Activated CD8-positive, alpha-beta memory T cell treated with anti-CD3 and anti-CD28 coated beads, Interleukin-2, amount 50 U/mL, for 24 hours (primary cell): ENCODE data around the gene CD79B.
"Not testable (repeated sequence)": the region's sequence is repeated elsewhere in the genome, so short reads cannot be mapped to it uniquely, and the experiment has no call there.

ENCODE experiments used
- DNase-seq: peaks from one replicate; pipeline ENCODE4 v3.0.0-alpha.2; 2020; ENCODE audit errors: extremely low read depth

The CD79B gene

DNA sequence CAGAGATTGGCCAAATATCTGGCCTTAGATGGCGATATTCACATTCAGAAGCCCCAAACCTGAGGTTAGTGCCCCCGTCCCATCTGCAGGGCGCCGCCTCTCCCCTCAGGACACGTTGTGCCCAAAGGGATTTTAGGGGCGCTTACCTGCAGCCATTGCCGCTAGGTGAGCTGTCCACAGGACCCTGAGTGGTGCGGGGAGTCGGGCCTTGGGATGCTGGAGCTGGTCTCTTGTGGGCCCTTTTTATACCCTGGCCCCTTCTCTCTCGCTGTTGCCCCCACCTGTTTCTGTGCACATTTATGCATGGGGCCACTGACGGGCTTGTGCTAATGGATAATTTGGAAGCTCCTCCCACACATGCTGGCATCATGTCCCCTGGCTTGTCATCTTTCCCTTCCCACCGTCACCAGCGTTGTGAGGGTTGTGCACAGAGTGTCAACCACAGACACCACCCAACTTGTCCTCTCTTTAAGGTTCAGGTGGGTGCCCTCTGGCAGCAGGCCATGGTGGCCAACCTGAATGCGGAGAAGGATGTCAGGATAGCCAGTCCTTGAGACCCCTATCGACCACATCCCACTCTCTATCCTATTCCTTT lies 21.0 kb downstream of the CD79B start, which contains the start of gene CSHL1:
TSS of gene CSHL1 (minus strand) at position 218 of the 595 bp plus-strand sequence. CDS start at position 156, 62 bp downstream.
- no peak for DNase-seq

DNA sequence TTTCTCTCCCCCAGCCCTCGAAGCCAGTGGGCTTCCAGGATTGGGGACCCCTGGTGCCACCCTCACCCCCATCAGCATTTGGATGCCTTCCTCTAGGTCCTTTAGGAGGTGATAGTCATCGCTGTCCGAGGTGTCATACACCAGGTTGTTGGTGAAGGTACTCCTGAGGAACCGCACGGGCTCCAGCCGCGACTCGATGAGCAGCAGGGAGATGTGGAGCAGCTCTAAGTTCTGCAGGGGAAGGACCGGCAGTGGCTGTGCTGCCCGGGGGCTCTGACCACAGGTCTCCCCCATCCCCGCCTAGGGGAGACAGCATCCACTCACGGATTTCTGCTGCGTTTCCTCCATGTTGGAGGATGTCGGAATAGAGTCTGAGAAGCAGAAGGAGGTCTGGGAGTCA lies 22.0 kb downstream of the CD79B start:
- no peak for DNase-seq

- DNase-seq = not testable (repeated sequence)
Observed at GRCh38 chr17:63909586-63909985, 22.5 kb downstream of the CD79B start.

DNA sequence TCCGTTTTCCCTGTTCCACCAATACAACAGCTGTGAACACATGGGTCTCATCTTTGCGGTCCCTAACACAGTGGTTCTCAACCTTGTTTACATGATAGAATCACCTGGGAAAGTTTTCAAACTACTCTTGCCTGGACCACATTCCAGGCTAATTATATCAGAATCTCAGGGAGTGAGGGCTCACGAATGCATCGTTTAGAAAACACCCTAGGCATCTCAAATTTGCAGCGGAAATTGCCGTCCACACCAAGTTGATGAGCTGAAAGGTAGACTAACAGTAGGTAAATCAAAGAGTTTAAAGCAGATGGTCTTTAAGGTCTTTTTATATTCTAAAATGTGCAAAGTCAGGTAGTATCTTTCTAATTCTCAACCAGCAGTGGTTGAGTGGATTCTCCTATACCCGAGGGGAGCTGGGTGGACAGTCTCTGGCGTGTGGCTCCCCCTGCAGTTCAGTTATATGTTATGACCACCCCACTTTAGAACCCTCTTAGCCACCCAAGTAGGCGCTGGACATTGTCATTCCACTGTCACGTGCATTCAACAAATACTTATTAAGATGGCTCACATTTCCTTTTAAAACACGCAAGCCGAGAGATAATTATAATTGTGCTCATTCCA lies 24.9 kb downstream of the CD79B start:
- DNase-seq = not testable (repeated sequence)

- DNase-seq = not testable (repeated sequence)
Observed at GRCh38 chr17:63904796-63905195, 27.3 kb downstream of the CD79B start.

- not testable (repeated sequence) for DNase-seq
Observed at GRCh38 chr17:63903787-63904201, 28.3 kb downstream of the CD79B start.

DNA sequence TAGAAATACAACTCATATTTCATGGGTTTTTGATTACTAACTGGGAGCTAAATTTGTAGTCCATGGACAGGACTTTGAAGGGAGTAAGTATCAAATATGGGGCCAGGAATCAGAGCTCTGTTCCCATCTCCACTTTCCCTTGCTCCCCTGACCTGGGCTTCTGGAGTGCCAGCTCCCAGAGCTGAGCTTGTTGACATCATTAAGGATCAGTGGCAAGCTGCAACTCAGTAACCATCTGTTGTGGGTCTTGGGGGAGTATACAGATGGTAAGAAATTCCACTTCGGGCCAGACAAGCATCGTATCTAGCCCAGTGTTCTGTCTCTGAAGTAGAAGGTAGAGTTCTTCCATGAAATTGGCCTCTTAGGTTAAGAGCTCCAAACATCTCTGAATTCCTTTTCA lies 30.2 kb downstream of the CD79B start:
- not testable (repeated sequence) for DNase-seq

GRCh38 chr17:63898899-63899798 lies 33.0 kb downstream of the CD79B start:
- DNase-seq = not testable (repeated sequence)

- DNase-seq = not testable (repeated sequence)
Observed at GRCh38 chr17:63896524-63897354, 35.4 kb downstream of the CD79B start, which contains the start of gene CSH1. CSH1 (minus strand) TSS chr17:63896574; CDS start chr17:63896511, 63 bp downstream.

DNA sequence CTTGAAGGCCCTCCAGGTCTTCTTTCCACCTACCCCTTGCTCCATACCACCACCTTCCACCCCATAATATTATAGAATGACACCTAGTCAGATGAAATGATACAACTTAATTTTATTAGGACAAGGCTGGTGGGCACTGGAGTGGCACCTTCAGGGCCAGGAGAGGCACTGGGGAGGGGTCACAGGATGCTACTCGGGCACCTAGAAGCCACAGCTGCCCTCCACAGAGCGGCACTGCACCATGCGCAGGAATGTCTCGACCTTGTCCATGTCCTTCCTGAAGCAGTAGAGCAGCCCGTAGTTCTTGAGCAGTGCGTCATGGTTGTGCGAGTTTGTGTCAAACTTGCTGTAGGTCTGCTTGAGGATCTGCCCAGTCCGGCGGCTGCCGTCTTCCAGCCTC lies 37.3 kb downstream of the CD79B start:
- DNase-seq = not testable (repeated sequence)

DNA sequence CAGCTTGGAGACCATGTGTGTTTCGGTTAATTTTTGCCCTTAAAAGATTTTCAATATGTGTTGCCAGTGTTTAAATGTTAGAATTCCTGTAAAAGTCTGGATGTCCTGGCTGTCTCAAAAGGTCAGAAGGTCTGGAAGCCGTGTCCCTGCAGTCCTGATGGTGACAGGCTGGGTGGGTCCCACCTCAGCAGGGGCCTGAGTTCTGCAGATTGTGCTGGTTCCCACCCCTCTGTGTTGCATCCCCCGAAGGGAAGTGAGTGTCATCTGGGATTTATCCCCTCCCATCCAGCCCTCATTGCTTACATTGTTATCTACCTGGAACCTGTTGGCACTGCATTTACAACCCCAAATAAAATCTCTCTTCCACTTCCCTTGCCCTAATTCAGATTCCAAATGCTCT lies 38.1 kb downstream of the CD79B start:
- DNase-seq = not testable (repeated sequence)

GRCh38 chr17:63892316-63893037 lies 39.7 kb downstream of the CD79B start:
- DNase-seq = not testable (repeated sequence)

DNA sequence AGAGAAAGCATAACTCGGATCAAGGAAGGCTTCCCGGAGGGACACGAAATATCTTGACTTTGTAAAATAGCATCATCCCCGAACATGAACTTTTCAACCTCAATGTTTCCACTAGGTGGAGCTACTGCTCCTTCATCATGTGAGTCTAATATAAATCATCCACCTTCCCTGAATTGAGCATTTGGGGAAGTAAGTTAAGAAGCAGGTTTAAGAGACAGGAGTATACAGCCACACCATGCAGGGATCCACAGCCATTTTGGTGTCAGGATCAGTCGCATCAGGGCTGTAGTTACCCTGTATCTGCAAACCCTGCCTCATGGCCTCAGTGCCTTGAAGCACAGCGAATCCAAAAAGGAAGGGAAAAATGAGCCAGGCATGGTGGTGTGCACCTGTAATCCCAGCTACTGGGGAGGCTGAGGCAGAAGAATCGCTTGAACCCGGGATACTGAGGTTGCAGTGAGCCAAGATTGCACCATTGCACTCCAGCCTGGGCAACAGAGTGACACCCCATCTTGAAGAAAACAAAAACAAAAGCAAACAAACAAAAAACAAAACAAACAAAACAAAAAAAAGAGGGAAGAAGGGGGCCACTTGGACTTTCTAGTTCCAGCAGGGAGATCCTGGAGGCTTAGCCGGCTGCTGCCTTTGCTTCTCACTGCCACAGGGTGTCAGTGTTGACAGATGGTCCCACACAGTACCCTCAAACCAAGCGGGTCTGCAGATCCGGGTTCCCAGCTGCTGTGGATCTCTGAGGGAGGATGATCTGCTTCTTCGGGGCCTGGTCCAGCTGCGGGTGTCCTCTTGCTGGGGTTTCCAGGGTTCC lies 42.9 kb downstream of the CD79B start:
- not testable (repeated sequence) for DNase-seq

GRCh38 chr17:63885119-63885518 lies 47.0 kb downstream of the CD79B start:
- not testable (repeated sequence) for DNase-seq

DNA sequence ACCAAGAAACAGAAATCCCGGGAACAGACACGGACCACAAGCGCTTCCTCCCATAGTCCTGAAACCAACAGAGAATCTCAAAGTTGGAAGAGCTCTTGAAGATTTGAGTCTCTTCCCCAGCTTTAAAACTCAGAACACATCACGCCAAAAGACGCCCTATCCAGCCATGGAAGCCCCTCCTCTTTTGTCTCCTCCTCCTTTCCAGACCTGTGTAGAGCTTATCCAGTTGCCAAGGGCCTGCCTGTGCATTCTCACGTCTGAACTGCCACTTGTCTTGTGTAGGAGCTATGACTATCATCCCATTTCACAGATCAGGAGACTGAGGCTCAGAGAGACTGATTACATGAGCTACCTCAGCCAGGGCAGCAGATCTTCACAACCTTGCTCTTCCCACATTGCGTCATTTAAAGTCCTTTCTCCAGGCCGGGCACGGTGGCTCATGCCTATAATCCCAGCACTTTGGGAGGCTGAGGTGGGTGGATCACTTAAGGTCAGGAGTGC lies 49.5 kb downstream of the CD79B start:
- DNase-seq = not testable (repeated sequence)

DNA sequence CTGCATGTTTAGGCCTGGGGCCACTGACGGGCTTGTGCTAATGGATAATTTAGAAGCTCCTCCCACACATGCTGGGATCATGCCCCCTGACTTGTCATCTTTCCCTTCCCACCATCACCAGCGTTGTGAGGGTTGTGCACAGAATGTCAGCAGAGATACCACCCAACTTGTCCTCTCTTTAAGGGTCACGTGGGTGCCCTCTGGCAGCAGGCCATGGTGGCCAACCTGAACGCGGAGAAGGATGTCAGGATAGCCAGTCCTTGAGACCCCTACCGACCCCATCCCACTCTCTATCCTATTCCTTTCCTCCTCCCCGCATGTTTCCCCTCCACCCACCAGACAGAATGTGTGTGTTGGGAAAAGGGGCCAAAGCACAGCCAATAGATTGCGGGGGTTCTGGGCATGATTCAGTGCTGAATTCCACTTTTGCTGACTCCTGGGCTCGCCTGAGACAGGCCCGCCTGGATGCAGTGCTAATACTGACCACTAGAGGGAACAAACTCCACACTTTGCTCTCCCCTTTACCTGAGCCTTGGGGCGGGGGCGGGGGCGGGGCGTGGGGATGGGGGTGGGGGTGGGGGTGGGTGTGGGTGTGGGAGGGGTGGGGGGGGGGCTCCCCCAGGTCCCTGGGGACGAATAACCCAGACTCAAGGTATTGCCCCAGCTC lies 50.1 kb downstream of the CD79B start, which contains the start of gene GH2:
TSS of gene GH2 (minus strand) at position 10 of the 667 bp plus-strand sequence. CDS start 143 bp downstream, outside the sequence.
- DNase-seq = peak; percentile 26

DNA sequence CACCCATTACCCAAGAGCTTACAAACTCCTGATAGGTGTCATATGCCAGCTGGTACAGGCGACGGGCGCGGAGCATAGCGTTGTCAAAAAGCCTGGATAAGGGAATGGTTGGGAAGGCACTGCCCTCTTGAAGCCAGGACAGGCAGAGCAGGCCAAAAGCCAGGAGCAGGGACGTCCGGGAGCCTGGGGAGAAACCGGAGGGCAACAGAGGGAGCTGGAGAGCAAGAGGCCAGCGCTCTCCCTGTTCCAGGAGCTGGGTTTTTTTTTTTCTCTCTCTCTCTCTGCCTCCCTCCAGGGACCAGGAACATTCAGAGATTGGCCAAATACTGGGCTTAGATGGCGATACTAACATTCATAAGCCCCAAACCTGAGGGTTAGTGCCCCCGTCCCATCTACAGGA lies 50.8 kb downstream of the CD79B start:
- not testable (repeated sequence) for DNase-seq

- no peak for DNase-seq
Observed at GRCh38 chr17:63880706-63881105, 51.4 kb downstream of the CD79B start.
